Adrenal gland (tissue), 5 donors: ENCODE data around the gene WDR35.

Experiments
- CTCF ChIP-seq, 6 experiments: fragments of 450-650 bp in 4 of 6; fragments of 200-600 bp in 2 of 6; sonication (generic) in 1 of 6; IDR thresholded peaks; 1 replicate in 5 of 6; 2 replicates in 1 of 6; pipeline versions ENCODE4 v1.5.1 to v1.8.0; 2016 to 2021; ENCODE audit warnings: antibody characterized with exemption in 6 of 6, mild to moderate bottlenecking in 2 of 6, moderate library complexity in 1 of 6
- POLR2A ChIP-seq, 2 donors: fragments of 450-650 bp; IDR thresholded peaks; one replicate each; pipeline ENCODE4 v1.6.1; 2017; ENCODE audit warnings: antibody characterized with exemption in 2 of 2, mild to moderate bottlenecking in 2 of 2, moderate library complexity in 1 of 2
- donor health status: DM: no; HTN: no; CAD: no.

GRCh38 chr2:19989342-19989666 is 601 bp downstream of the WDR35 start:
- TF ChIP-seq CTCF (IDR thresholded peaks at IDR 0.05) (no peak), POLR2A (IDR thresholded peaks at IDR 0.05) (no peak)
